ENCODE measurements around the gene OGFOD2. TPM values are rescaled to one million over a fixed set of nuclear protein-coding genes. Genes with fewer than 3 reads are reported as not detected.

Gene OGFOD2
- total RNA-seq, 4 donors from 2014 or later: 13.3 to 133 (median 16.8) TPM

- no peak overlapping the region for H3K4me3 ChIP-seq
- no peaks in the 10 kb centered on the region for H3K9me3 ChIP-seq
- intact Hi-C loops (cut with DNase I; ENCODE audit: low total_unique reads): no loop called here
- H3K27ac ChIP-seq: no peak overlapping the region
- H3K4me1 ChIP-seq: peaks cover 0 to 11% of the 10 kb centered on the region in 2 donors
- no peak for DNase-seq
- no peak for TF ChIP-seq CTCF (IDR thresholded peaks at IDR 0.05)
- no peak for TF ChIP-seq POLR2A (IDR thresholded peaks at IDR 0.05)
- H3K36me3 ChIP-seq: no peaks in the 10 kb centered on the region
- H3K27me3 ChIP-seq: no peaks in the 10 kb centered on the region
Measured at GRCh38 chr12:122968104-122968503, 6.9 kb upstream of the OGFOD2 start.

GRCh38 chr12:122969676-122970075, 5.4 kb upstream of the OGFOD2 start:
- peaks cover 0 to 10% of the 10 kb centered on the region in 2 donors for H3K4me1 ChIP-seq
- DNase-seq: no peak
- no peak overlapping the region for H3K27ac ChIP-seq
- TF ChIP-seq POLR2A (IDR thresholded peaks at IDR 0.05): no peak
- no peak for TF ChIP-seq CTCF (IDR thresholded peaks at IDR 0.05)
- no peaks in the 10 kb centered on the region for H3K9me3 ChIP-seq
- intact Hi-C loops (cut with DNase I; ENCODE audit: low total_unique reads): no loop called here
- no peak overlapping the region for H3K4me3 ChIP-seq
- no peaks in the 10 kb centered on the region for H3K27me3 ChIP-seq
- H3K36me3 ChIP-seq: no peaks in the 10 kb centered on the region

GRCh38 chr12:122974274-122974891, 661 bp upstream of the OGFOD2 start:
- Histone ChIP-seq H3K36me3 (no peaks in the 10 kb centered on the region), H3K27ac (peak overlapping the region; percentile 99 to 100), H3K4me3 (peak overlapping the region; percentile 86 to 99), H3K9me3 (no peaks in the 10 kb centered on the region), H3K27me3 (no peaks in the 10 kb centered on the region), H3K4me1 (peaks cover 0 to 17% of the 10 kb centered on the region in 2 donors)
- peak; percentile 99 for DNase-seq
- no peak for TF ChIP-seq POLR2A (IDR thresholded peaks at IDR 0.05)
- peak in 1 of 4 experiments; percentile 32 for TF ChIP-seq CTCF (IDR thresholded peaks at IDR 0.05)
- intact Hi-C loops (cut with DNase I; ENCODE audit: low total_unique reads): no loop called here

- intact Hi-C loops (cut with DNase I; ENCODE audit: low total_unique reads): no loop called here
- Histone ChIP-seq H3K27ac (peak overlapping the region; percentile 99 to 100), H3K9me3 (no peaks in the 10 kb centered on the region), H3K4me3 (peak overlapping the region; percentile 86 to 99), H3K4me1 (peaks cover 0 to 23% of the 10 kb centered on the region in 2 donors), H3K36me3 (no peaks in the 10 kb centered on the region), H3K27me3 (no peaks in the 10 kb centered on the region)
- DNase-seq: peak in 1 of 2 donors; percentile 16
- TF ChIP-seq POLR2A (IDR thresholded peaks at IDR 0.05): no peak
- TF ChIP-seq CTCF (IDR thresholded peaks at IDR 0.05): no peak
Measured at GRCh38 chr12:122975790-122976647, 975 bp downstream of the OGFOD2 start.

- H3K27ac ChIP-seq: no peak overlapping the region
- no peaks in the 10 kb centered on the region for H3K9me3 ChIP-seq
- no peak for TF ChIP-seq POLR2A (IDR thresholded peaks at IDR 0.05)
- TF ChIP-seq CTCF (IDR thresholded peaks at IDR 0.05): no peak
- peak in 1 of 2 donors; percentile 15 for DNase-seq
- intact Hi-C loops (cut with DNase I; ENCODE audit: low total_unique reads): no loop called here
- no peaks in the 10 kb centered on the region for H3K27me3 ChIP-seq
- no peaks in the 10 kb centered on the region for H3K36me3 ChIP-seq
- H3K4me1 ChIP-seq: peaks cover 0 to 28% of the 10 kb centered on the region in 2 donors
- H3K4me3 ChIP-seq: no peak overlapping the region
Measured at GRCh38 chr12:122976648-122976975, 1.6 kb downstream of the OGFOD2 start.
